Small intestine (tissue), 7 donors: ENCODE measurements around the gene NAA25. TPM values are rescaled to one million over a fixed set of nuclear protein-coding genes. Genes with fewer than 3 reads are reported as not detected.
A peak's percentile ranks its signal among the peaks of the same experiment; 100 is the strongest.
"Not testable (repeated sequence)": the region's sequence is repeated elsewhere in the genome, so short reads cannot be mapped to it uniquely, and the experiment has no call there.

Source experiments
- DNase-seq, 2 donors: peaks; one replicate each; pipeline versions ENCODE4 v3.0.0 to v3.0.0-alpha.2; 2013
- FAIRE-seq: peaks from 2 replicates; lab custom pipeline; 2012; peaks lifted over from hg19 to GRCh38; lab: Jason Lieb, UNC
- H3K27ac ChIP-seq, 3 donors: one replicate each; pipeline ENCODE4 v1.5.1; 2013; ENCODE audit warnings: low read length in 2 of 3, mild to moderate bottlenecking in 2 of 3, control low read depth in 1 of 3, inconsistent platforms in 1 of 3, low read depth in 1 of 3, moderate library complexity in 1 of 3
- H3K27me3 ChIP-seq, 3 donors: one replicate each; pipeline ENCODE4 v1.6.1; 2013; ENCODE audit warnings: low read length in 3 of 3, inconsistent platforms in 1 of 3; ENCODE audit not compliant: control insufficient read depth in 3 of 3, insufficient read depth in 3 of 3
- H3K36me3 ChIP-seq, 3 donors: one replicate each; pipeline ENCODE4 v1.6.1; 2013; ENCODE audit warnings: low read length in 3 of 3, inconsistent platforms in 1 of 3, low read depth in 1 of 3, mild to moderate bottlenecking in 1 of 3, moderate library complexity in 1 of 3; ENCODE audit not compliant: control insufficient read depth in 3 of 3, insufficient read depth in 2 of 3
- H3K4me1 ChIP-seq, 3 donors: one replicate each; pipeline ENCODE4 v1.6.1; 2013; ENCODE audit warnings: low read length in 2 of 3, inconsistent platforms in 1 of 3, low read depth in 1 of 3, mild to moderate bottlenecking in 1 of 3, moderate library complexity in 1 of 3; ENCODE audit not compliant: control insufficient read depth in 3 of 3, insufficient read depth in 2 of 3
- H3K4me3 ChIP-seq, 3 donors: one replicate each; pipeline ENCODE4 v1.5.1; 2013; ENCODE audit warnings: low read length in 3 of 3, control low read depth in 1 of 3, inconsistent platforms in 1 of 3, low read depth in 1 of 3, mild to moderate bottlenecking in 1 of 3, moderate library complexity in 1 of 3
- H3K9me3 ChIP-seq, 2 donors: one replicate each; pipeline ENCODE4 v1.6.1; 2013; ENCODE audit warnings: low read depth in 1 of 2, low read length in 1 of 2; ENCODE audit not compliant: control insufficient read depth in 2 of 2, insufficient read depth in 1 of 2
- WGBS, 3 donors: extraction: QIAGEN DNeasy Blood & Tissue Kit; methylation state at CpG; one replicate each; pipeline ENCODE4 v1.1.7; 2013; 5-methylcytosine and 5-hydroxymethylcytosine counted together
- polyA plus RNA-seq, 4 donors: library from polyadenylated mRNA; stranded (reverse) in 3 of 4; unstranded in 1 of 4; fragments of 200-250 nt in 3 of 4; fragments of 120-200 nt in 1 of 4; gene quantifications; one replicate each; pipeline versions ENCODE4 v1.2.1 to v1.2.3, GENCODE V29; 2013
- donor health status: healthy with polysubstance abuse.
- donor health status: control.
- donor health status: control.
- donor health status: Bipolar disorder and iron deficiency.
- donor health status: healthy.

The NAA25 gene
- polyA plus RNA-seq, 4 donors, result 2.4 to 18.2 (median 4.3) TPM

DNA sequence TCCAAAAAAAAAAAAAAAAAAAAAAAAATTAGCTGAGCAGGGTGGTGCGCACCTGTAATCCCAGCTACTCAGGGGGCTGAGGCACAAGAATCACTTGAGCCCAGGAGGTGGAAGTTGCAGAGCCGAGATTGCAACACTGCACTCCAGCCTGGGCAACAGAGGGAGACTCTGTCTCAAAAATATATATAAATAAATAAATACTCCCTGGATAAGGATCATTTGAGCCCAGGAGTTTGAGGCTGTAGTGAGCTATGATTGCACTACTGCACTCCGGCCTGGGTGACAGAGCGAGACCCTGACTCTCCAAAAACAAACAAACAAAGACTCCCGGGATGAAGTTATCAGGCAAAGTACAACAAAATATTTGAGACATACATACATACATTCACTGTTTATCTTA is 3.3 kb upstream of the NAA25 start:
- H3K27ac ChIP-seq, result no peak overlapping the region
- no peak for DNase-seq
- no peaks in the 10 kb centered on the region for H3K36me3 ChIP-seq
- H3K4me1 ChIP-seq, result peaks cover 0 to 8% (median 2%) of the 10 kb centered on the region in 3 donors
- WGBS, 3 donors, result 66 to 72% (median 69%) methylated on average over 5 of the region's 5 CpGs
- no peaks in the 10 kb centered on the region for H3K9me3 ChIP-seq
- no peaks in the 10 kb centered on the region for H3K27me3 ChIP-seq
- FAIRE-seq, result no peak
- H3K4me3 ChIP-seq, result no peak overlapping the region

DNA sequence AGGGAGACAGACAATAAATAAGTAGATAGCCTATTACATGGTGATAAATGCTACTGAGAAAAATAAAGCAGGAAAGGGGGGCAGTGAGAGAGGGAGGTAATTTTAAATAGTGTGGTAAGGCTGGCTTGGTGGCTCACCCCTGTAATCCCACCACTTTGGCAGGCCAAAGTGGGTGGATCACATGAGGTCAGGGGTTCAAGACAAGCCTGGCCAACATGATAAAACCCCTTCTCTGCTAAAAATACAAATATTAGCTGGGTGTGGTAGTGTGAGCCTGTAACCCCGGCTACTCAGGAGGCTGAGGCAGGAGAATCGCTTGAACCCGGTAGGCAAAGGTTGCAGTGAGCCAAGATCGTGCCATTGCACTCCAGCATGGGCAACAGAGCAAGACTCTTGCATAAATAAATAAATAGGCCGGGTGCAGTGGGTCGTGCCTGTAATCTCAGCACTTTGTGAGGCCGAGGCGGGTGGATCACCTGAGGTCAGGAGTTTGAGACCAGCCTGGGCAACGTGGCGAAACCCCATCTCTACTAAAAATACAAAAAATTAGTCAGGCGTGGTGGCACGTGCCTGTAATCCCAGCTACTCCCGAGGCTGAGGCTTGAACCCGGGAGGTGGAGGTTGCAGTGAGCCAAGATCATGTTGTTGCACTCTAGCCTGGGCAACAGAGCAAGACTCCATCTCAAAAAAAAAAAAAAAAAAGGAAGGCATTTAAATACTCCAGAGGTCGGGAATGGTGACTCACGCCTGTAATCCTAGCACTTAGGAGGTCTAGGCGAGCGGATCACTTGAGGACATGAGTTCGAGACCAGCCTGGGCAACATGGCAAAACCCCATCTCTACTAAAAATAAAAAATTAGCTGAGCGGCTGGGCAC is 2.4 kb upstream of the NAA25 start:
- H3K27me3 ChIP-seq, H3K27ac ChIP-seq, H3K4me1 ChIP-seq, H3K4me3 ChIP-seq, H3K36me3 ChIP-seq, FAIRE-seq, H3K9me3 ChIP-seq, DNase-seq: not testable (repeated sequence)
- WGBS, 3 donors, result 88 to 90% (median 90%) methylated on average over 20 of the region's 20 CpGs

DNA sequence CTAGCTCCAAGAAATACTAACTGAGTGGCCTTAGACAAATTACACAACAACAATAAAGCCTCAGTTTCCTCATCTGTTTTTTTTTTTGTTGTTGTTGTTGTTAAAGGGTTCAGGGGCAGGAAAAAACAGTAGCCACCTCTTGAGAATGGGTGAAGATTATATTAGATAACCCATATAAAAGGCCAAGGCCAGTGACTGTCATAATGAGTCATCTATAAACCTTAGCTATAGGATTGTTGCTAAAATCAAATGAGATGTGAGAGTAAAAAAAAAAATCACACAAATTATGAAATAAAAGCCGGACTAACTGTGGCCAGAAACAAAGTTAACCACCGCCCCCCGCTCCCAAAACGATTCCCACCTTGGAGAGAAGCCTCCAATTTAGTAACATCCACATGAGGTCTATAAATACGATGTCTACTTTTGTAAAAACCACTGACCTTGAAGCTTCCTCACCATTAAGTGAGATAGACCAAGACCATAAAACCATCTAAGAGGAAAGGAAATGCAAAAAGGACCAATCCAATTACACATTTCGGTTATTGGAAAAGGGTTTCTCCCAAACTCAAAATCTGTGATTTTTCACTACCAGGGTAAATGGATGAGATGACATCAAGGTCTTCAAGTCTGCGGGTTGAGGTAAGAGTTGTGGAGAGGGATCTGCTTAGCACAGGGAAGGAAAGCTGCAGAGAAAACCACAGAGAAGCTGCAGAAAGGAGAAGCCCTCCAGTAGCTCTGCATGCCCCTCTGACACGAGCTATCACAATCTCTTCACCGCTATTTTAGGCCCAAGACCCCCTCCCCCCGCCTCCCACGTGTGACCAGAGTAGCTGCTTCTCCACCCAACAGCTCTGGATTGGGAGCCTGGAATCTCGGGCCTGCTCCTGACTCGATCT is 1.0 kb downstream of the NAA25 start:
- FAIRE-seq (no peak), DNase-seq (no peak)
- Histone ChIP-seq H3K36me3 (peaks cover 0 to 8% (median 0%) of the 10 kb centered on the region in 3 donors), H3K4me3 (peak overlapping the region; percentile 62 to 94 (median 85)), H3K27ac (peak overlapping the region; percentile 66 to 97 (median 70)), H3K4me1 (peaks cover 0 to 9% (median 0%) of the 10 kb centered on the region in 3 donors), H3K27me3 (no peaks in the 10 kb centered on the region), H3K9me3 (no peaks in the 10 kb centered on the region)
- 12 to 17% (median 17%) methylated on average over 12 to 13 of the region's 13 CpGs for WGBS, 3 donors

DNA sequence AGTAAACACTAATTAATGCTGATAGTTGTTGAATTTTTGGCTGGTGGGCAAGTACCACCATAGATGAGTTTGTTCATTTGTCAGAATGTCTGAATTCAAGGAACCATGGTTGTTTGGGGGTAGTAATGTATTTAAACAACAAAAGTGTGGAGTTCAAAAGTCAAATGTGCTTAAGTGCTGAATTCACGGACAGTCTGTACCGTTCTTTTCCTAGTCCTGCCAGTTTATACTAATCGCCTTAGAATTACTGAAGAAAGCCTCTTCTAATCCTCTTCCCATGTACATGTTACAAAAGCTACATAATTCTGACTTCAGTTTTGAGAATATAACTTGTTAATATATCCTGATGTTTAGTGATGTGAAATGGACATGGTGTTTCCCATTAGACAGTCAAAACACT is 2.7 kb downstream of the NAA25 start:
- no peak overlapping the region for H3K27ac ChIP-seq
- peaks cover 0 to 9% (median 0%) of the 10 kb centered on the region in 3 donors for H3K4me1 ChIP-seq
- FAIRE-seq (no peak), DNase-seq (no peak)
- peaks cover 0 to 15% (median 1%) of the 10 kb centered on the region in 3 donors for H3K36me3 ChIP-seq
- H3K9me3 ChIP-seq, result no peaks in the 10 kb centered on the region
- H3K4me3 ChIP-seq, result no peak overlapping the region
- H3K27me3 ChIP-seq, result no peaks in the 10 kb centered on the region
- WGBS, 3 donors, result 67 to 83% (median 83%) methylated on average over 3 of the region's 3 CpGs

DNA sequence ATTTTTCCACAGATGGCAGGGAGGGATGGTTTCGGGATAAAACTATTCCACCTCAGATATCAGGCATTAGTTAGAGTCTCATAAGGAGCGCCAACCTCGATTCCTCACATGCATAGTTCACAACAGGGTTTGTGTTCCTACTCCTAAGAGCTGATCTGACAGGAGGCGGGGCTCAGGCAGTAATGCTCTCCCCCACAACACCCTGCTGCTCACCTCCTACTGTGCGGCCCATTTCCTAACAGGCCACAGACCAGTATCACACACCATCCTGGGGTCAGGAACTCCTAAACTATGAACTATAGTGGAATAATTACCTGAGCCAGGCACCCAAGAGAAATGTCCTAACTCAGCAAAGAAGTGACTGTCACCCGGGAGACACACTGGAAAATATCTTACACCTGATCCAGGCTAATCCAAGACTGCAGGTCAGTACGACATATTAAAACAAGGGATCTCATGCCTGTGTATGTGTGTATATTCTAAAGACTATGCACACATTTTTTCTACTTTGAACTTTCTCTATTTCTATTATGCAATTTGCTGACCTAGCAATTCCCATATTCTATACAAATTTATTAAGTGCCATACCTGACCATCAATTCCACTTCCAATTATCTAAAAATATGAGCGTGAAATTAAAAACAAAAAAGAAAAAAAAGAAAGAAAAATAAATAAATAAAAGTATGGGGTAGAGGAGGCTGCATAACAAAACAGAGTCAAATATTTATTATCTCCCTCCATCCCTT is 4.7 kb downstream of the NAA25 start:
- no peak overlapping the region for H3K4me3 ChIP-seq
- DNase-seq (no peak), FAIRE-seq (no peak)
- H3K9me3 ChIP-seq, result no peaks in the 10 kb centered on the region
- H3K4me1 ChIP-seq, result peaks cover 0 to 9% (median 0%) of the 10 kb centered on the region in 3 donors
- H3K27me3 ChIP-seq, result no peaks in the 10 kb centered on the region
- H3K36me3 ChIP-seq, result peaks cover 0 to 27% (median 3%) of the 10 kb centered on the region in 3 donors
- 89 to 92% (median 92%) methylated on average over 8 of the region's 8 CpGs for WGBS, 3 donors
- H3K27ac ChIP-seq, result no peak overlapping the region

DNA sequence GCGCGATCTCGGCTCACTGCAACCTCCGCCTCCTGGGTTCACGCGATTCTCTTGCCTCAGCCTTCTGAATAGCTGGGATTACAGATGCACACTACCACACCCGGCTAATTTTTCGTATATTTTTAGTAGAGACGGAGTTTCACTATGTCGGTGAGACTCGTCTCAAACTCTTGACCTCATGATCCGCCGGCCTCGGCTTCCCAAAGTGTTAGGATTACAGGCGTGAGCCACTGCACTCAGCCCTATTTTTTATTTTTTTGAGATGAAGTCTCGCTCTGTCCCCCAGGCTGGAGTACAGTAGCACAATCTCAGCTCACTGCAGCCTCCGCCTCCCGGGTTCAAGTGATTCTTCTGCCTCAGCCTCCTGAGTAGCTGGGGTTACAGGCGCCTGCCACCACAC is 5.8 kb downstream of the NAA25 start:
- FAIRE-seq, H3K27me3 ChIP-seq, H3K9me3 ChIP-seq, H3K27ac ChIP-seq, DNase-seq, H3K4me1 ChIP-seq, H3K4me3 ChIP-seq: not testable (repeated sequence)
- 94 to 97% (median 95%) methylated on average over 19 of the region's 19 CpGs for WGBS, 3 donors
- H3K36me3 ChIP-seq, result peaks cover 0 to 33% (median 3%) of the 10 kb centered on the region in 3 donors

DNA sequence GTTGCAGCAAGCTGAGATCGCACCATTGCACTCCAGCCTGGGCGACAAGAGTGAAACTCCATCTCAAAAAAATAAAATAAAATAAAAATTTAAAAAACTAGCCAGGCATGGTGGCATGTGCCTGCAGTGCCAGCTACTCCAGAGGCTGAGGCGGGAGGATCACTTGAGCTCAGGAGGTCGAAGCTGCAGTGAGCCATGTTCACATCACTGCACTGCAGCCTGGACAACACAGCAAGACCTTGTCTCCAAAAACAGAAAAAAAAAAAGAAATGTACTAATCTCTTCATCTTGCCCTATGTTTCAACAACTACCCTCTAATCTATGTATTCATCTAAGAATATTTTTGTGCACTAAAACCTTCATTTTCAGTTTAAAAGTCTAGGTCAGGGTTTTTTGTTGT is 6.5 kb downstream of the NAA25 start:
- 93 to 97% (median 95%) methylated on average over 4 of the region's 4 CpGs for WGBS, 3 donors
- H3K4me1 ChIP-seq, result peaks cover 0 to 7% (median 0%) of the 10 kb centered on the region in 3 donors
- peaks cover 0 to 37% (median 3%) of the 10 kb centered on the region in 3 donors for H3K36me3 ChIP-seq
- DNase-seq, result no peak
- no peak overlapping the region for H3K27ac ChIP-seq
- no peaks in the 10 kb centered on the region for H3K9me3 ChIP-seq
- no peak overlapping the region for H3K4me3 ChIP-seq
- H3K27me3 ChIP-seq, result no peaks in the 10 kb centered on the region
- FAIRE-seq, result no peak

DNA sequence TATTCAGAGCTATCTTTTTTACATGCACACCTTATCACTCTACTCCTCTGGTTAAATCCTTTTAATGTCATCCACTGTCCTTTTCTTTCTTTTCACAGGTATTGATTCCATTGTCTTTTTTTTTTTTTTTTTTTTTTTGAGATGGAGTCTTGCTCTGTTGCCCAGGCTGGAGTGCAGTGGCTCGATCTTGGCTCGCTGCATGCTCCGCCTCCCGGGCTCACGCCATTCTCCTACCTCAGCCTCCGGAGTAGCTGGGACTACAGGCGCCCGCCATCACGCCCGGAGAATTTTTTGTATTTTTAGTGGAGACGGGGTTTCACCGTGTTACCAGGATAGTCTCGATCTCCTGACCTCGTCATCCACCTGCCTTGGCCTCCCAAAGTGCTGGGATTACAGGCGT is 8.1 kb downstream of the NAA25 start:
- not testable (repeated sequence) for DNase-seq, H3K27ac ChIP-seq, H3K9me3 ChIP-seq, H3K4me1 ChIP-seq, FAIRE-seq, H3K4me3 ChIP-seq, H3K27me3 ChIP-seq
- H3K36me3 ChIP-seq, result peaks cover 0 to 38% (median 3%) of the 10 kb centered on the region in 3 donors
- 95 to 98% (median 97%) methylated on average over 15 of the region's 15 CpGs for WGBS, 3 donors
